ENCODE data around the gene BRAT1.
"Not testable (repeated sequence)": the region's sequence is repeated elsewhere in the genome, so short reads cannot be mapped to it uniquely, and the experiment has no call there.

The BRAT1 gene

DNA sequence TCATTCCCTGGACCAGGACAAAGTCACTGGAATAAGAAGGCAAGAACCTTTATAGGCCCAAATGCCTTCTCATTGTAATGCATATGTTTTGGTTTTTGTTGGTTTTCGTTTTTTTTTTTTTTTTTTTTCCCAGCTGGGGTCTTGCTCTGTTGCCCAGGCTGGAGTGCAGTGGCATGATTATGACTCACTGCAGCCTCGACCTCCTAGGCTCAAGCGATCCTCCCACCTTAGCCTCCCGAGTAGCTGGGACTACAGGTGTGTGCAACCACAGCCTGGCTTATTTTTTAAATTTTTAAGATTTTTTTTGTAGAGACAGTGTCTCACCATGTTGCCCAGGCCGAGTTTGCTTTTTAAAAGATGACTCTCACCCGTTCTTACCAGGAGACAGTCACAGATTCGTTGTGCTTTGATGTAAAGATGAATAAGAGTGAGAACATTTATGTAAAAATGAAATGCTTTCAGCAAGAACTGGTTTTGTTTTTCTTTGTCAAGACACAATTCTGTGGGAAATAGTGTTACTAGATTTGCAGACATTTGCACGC, 11.1 kb upstream of the BRAT1 start:
- H3K9me3 ChIP-seq (ENCODE audit: low read length) = no peaks in the 10 kb centered on the region
- H3F3A ChIP-seq (ENCODE audit: insufficient read depth, low read length) = no peaks in the 10 kb centered on the region
- TF ChIP-seq, protein P1, sequence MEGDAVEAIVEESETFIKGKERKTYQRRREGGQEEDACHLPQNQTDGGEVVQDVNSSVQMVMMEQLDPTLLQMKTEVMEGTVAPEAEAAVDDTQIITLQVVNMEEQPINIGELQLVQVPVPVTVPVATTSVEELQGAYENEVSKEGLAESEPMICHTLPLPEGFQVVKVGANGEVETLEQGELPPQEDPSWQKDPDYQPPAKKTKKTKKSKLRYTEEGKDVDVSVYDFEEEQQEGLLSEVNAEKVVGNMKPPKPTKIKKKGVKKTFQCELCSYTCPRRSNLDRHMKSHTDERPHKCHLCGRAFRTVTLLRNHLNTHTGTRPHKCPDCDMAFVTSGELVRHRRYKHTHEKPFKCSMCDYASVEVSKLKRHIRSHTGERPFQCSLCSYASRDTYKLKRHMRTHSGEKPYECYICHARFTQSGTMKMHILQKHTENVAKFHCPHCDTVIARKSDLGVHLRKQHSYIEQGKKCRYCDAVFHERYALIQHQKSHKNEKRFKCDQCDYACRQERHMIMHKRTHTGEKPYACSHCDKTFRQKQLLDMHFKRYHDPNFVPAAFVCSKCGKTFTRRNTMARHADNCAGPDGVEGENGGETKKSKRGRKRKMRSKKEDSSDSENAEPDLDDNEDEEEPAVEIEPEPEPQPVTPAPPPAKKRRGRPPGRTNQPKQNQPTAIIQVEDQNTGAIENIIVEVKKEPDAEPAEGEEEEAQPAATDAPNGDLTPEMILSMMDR (IDR thresholded peaks at IDR 0.05; ENCODE audit: low read length) = no peak
- no peak for TF ChIP-seq EZH2 (IDR thresholded peaks at IDR 0.05; ENCODE audit: borderline replicate concordance, low read length)
- no peaks in the 10 kb centered on the region for H3K36me3 ChIP-seq (ENCODE audit: insufficient read depth, low read length)
- no peak overlapping the region for H3K4me3 ChIP-seq (ENCODE audit: low read depth, low read length, poor library complexity, severe bottlenecking)
- no peaks in the 10 kb centered on the region for H3K4me1 ChIP-seq (ENCODE audit: insufficient read depth, low read length, severe bottlenecking)
- H3K9me2 ChIP-seq (ENCODE audit: low read depth, low read length) = no peaks in the 10 kb centered on the region
- no peaks in the 10 kb centered on the region for H4K20me1 ChIP-seq (ENCODE audit: insufficient read depth, low read length)
- H2AFZ ChIP-seq (ENCODE audit: low read length) = no peak overlapping the region
- no peak overlapping the region for H3K27ac ChIP-seq (ENCODE audit: low read depth, low read length, poor library complexity, severe bottlenecking)
- no peaks in the 10 kb centered on the region; the same call in 1 of the 2 replicates for H3K27me3 ChIP-seq (ENCODE audit: insufficient read depth, low read length)
- no peak overlapping the region for H3K4me2 ChIP-seq (ENCODE audit: low read length)
- H3K79me2 ChIP-seq (ENCODE audit: insufficient read depth, low read length) = no peaks in the 10 kb centered on the region
- H3K9ac ChIP-seq (ENCODE audit: low read length) = no peak overlapping the region

DNA sequence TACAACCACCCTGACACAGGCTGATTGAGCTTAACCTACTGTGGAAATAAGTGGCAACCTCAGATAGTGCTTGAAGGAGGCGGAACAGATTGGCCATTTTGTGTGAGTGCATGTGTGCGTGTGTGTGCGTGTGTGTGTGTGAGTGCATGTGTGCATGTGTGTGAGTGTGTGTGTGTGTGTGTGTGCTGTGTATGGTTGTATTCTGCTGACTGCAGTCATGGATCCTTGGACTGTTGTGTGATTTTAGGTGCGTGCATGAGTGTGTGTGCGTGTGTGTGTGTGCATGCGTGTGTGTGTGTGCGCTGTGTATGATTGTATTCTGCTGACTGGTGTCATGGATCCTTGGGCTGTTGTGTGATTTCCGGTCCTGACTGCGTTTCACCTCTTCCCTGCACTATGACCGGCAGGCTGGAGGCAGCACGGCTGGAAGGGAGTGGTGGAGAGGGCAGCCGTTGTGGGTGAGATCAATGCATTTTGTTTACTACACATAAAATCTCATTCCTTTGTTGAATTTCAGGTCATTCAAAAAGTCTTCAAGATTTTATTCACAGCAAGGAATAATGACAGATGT, 9.7 kb upstream of the BRAT1 start:
- no peak overlapping the region for H2AFZ ChIP-seq (ENCODE audit: low read length)
- TF ChIP-seq, protein P1 (IDR thresholded peaks at IDR 0.05; ENCODE audit: low read length) = no peak
- no peak for TF ChIP-seq EZH2 (IDR thresholded peaks at IDR 0.05; ENCODE audit: borderline replicate concordance, low read length)

DNA sequence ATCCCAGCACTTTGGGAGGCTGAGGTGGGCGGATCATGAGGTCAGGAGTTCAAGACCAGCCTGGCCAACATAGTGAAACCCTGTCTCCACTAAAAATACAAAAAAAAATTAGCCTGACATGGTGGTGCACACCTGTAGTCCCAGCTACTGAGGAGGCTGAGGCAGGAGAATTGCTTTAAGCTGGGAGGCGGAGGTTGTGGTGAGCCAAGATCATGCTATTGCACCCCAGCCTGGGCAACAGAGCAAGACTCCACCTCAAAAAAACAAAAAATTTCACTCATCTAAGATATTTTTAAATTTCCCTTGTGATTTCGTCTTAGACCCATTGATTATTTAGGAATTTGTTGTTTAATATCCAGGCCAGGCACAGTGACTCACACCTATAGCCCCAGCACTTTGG, 8.6 kb upstream of the BRAT1 start:
- H2AFZ ChIP-seq (ENCODE audit: low read length); H3K4me2 ChIP-seq (ENCODE audit: low read length); H3K4me1 ChIP-seq (ENCODE audit: insufficient read depth, low read length, severe bottlenecking); H3F3A ChIP-seq (ENCODE audit: insufficient read depth, low read length); H3K27me3 ChIP-seq (ENCODE audit: insufficient read depth, low read length); H4K20me1 ChIP-seq (ENCODE audit: insufficient read depth, low read length); H3K9me3 ChIP-seq (ENCODE audit: low read length); H3K4me3 ChIP-seq (ENCODE audit: low read depth, low read length, poor library complexity, severe bottlenecking); H3K36me3 ChIP-seq (ENCODE audit: insufficient read depth, low read length); H3K79me2 ChIP-seq (ENCODE audit: insufficient read depth, low read length); H3K27ac ChIP-seq (ENCODE audit: low read depth, low read length, poor library complexity, severe bottlenecking); H3K9ac ChIP-seq (ENCODE audit: low read length); H3K9me2 ChIP-seq (ENCODE audit: low read depth, low read length): not testable (repeated sequence)

More for the DNA sequence above, 9.7 kb upstream of the BRAT1 start:
- no peaks in the 10 kb centered on the region; the same call in 1 of the 2 replicates for H3K27me3 ChIP-seq (ENCODE audit: insufficient read depth, low read length)
- no peaks in the 10 kb centered on the region for H3K36me3 ChIP-seq (ENCODE audit: insufficient read depth, low read length)
- H3K79me2 ChIP-seq (ENCODE audit: insufficient read depth, low read length) = no peaks in the 10 kb centered on the region
- no peaks in the 10 kb centered on the region for H3K9me3 ChIP-seq (ENCODE audit: low read length)
- no peaks in the 10 kb centered on the region for H3K9me2 ChIP-seq (ENCODE audit: low read depth, low read length)
- H3K9ac ChIP-seq (ENCODE audit: low read length) = no peak overlapping the region
- no peak overlapping the region for H3K27ac ChIP-seq (ENCODE audit: low read depth, low read length, poor library complexity, severe bottlenecking)
- H3K4me1 ChIP-seq (ENCODE audit: insufficient read depth, low read length, severe bottlenecking) = no peaks in the 10 kb centered on the region
- H3K4me2 ChIP-seq (ENCODE audit: low read length) = no peak overlapping the region
- no peak overlapping the region for H3K4me3 ChIP-seq (ENCODE audit: low read depth, low read length, poor library complexity, severe bottlenecking)
- H4K20me1 ChIP-seq (ENCODE audit: insufficient read depth, low read length) = no peaks in the 10 kb centered on the region
- no peaks in the 10 kb centered on the region for H3F3A ChIP-seq (ENCODE audit: insufficient read depth, low read length)
